HepG2 (cell line): Measurements from ENCODE around the gene MAP3K2. TPM values are rescaled to one million over a fixed set of nuclear protein-coding genes. Genes with fewer than 3 reads are reported as not detected.

Source experiments
- CCDC6 ChIP-seq: sonication (generic); formaldehyde crosslinking; IDR thresholded peaks from 2 replicates; pipeline ENCODE4 v1.8.1; 2022; ENCODE audit warnings: mild to moderate bottlenecking, missing genetic modification reagents, moderate library complexity
- CENPX ChIP-seq: sonication (generic); formaldehyde crosslinking; IDR thresholded peaks from 2 replicates; pipeline ENCODE4 v1.9.0; 2021; ENCODE audit warnings: mild to moderate bottlenecking, missing genetic modification reagents, moderate library complexity
- ELF3 ChIP-seq: IDR thresholded peaks from 2 replicates; pipeline ENCODE4 v1.6.1; 2016; ENCODE audit warnings: missing genetic modification reagents, missing compliant biosample characterization
- GATA4 ChIP-seq: sonication (generic); IDR thresholded peaks from 2 replicates; pipeline ENCODE4 v1.6.1; 2016; ENCODE audit warnings: antibody characterized with exemption, low read depth, borderline replicate concordance
- IRX3 ChIP-seq: sonication (generic); formaldehyde crosslinking; IDR thresholded peaks from 2 replicates; pipeline ENCODE4 v1.8.1; 2023; ENCODE audit warnings: mild to moderate bottlenecking, low read depth, missing genetic modification reagents, borderline replicate concordance
- JDP2 ChIP-seq: sonication (generic); formaldehyde crosslinking; IDR thresholded peaks from 2 replicates; pipeline ENCODE4 v1.8.1; 2022; ENCODE audit warnings: missing genetic modification reagents, borderline replicate concordance
- KDM2A ChIP-seq: sonication (generic); formaldehyde crosslinking; IDR thresholded peaks from 2 replicates; pipeline ENCODE4 v1.4.0; 2020; ENCODE audit warnings: low read depth, missing genetic modification reagents, borderline replicate concordance
- KDM5B ChIP-seq: sonication (generic); formaldehyde crosslinking; IDR thresholded peaks from 2 replicates; pipeline ENCODE4 v1.4.0; 2020; ENCODE audit warnings: missing genetic modification reagents, mild to moderate bottlenecking, borderline replicate concordance
- MYNN ChIP-seq: sonication (generic); formaldehyde crosslinking; IDR thresholded peaks from 2 replicates; pipeline ENCODE4 v1.4.0; 2020; ENCODE audit warnings: mild to moderate bottlenecking, low read depth, missing genetic modification reagents
- NFYC ChIP-seq: IDR thresholded peaks from 2 replicates; pipeline ENCODE4 v1.6.1; 2016; ENCODE audit warnings: missing genetic modification reagents, missing compliant biosample characterization
- PAX8 ChIP-seq: sonication (generic); formaldehyde crosslinking; IDR thresholded peaks from 2 replicates; pipeline ENCODE4 v1.8.0; 2022; ENCODE audit warnings: mild to moderate bottlenecking, missing genetic modification reagents, borderline replicate concordance
- RCOR2 ChIP-seq: IDR thresholded peaks from 2 replicates; pipeline ENCODE4 v1.6.1; 2016; ENCODE audit warnings: missing biosample characterization, missing genetic modification reagents
- SAP130 ChIP-seq: IDR thresholded peaks from 2 replicates; pipeline ENCODE4 v1.6.1; 2016; ENCODE audit warnings: low read depth
- TCF12 ChIP-seq, 2 experiments: fragments of 450-650 bp in 1 of 2; sonication (generic) in 1 of 2; formaldehyde crosslinking in 1 of 2; IDR thresholded peaks; 2 replicates each; pipeline versions ENCODE4 v1.6.1 to v1.8.0; 2017 to 2022; ENCODE audit warnings: antibody characterized with exemption in 1 of 2, mild to moderate bottlenecking in 1 of 2, missing genetic modification reagents in 1 of 2, moderate library complexity in 1 of 2
- TCF7 ChIP-seq: sonication (generic); IDR thresholded peaks from 2 replicates; pipeline ENCODE4 v1.6.1; 2016; ENCODE audit warnings: antibody characterized with exemption, low read depth
- TOPORS ChIP-seq: sonication (generic); formaldehyde crosslinking; IDR thresholded peaks from 2 replicates; pipeline ENCODE4 v1.8.0; 2023; ENCODE audit warnings: mild to moderate bottlenecking, missing genetic modification reagents
- ZBTB25 ChIP-seq: IDR thresholded peaks from 2 replicates; pipeline ENCODE4 v1.6.1; 2018; ENCODE audit warnings: missing genetic modification reagents
- ZBTB7A ChIP-seq: sonication (generic); formaldehyde crosslinking; IDR thresholded peaks from 2 replicates; pipeline ENCODE4 v1.8.0; 2022; ENCODE audit warnings: mild to moderate bottlenecking, missing genetic modification reagents
- ZMYM4 ChIP-seq: sonication (generic); formaldehyde crosslinking; IDR thresholded peaks from 2 replicates; pipeline ENCODE4 v1.8.1; 2023; ENCODE audit warnings: mild to moderate bottlenecking, missing genetic modification reagents
- ZNF124 ChIP-seq: sonication (generic); formaldehyde crosslinking; IDR thresholded peaks from 2 replicates; pipeline ENCODE4 v1.4.0; 2020; ENCODE audit warnings: missing genetic modification reagents
- ZNF281 ChIP-seq: sonication (generic); formaldehyde crosslinking; IDR thresholded peaks from 2 replicates; pipeline ENCODE4 v1.4.0; 2020; ENCODE audit warnings: missing genetic modification reagents, borderline replicate concordance
- ZNF605 ChIP-seq: sonication (generic); formaldehyde crosslinking; IDR thresholded peaks from 2 replicates; pipeline ENCODE4 v1.8.0; 2022; ENCODE audit warnings: mild to moderate bottlenecking, missing genetic modification reagents
- ZNF800 ChIP-seq: sonication (generic); formaldehyde crosslinking; IDR thresholded peaks from 2 replicates; pipeline ENCODE4 v1.4.0; 2020; ENCODE audit warnings: missing genetic modification reagents
- ZSCAN12 ChIP-seq: sonication (generic); formaldehyde crosslinking; IDR thresholded peaks from 2 replicates; pipeline ENCODE4 v1.9.0; 2021; ENCODE audit warnings: mild to moderate bottlenecking, missing genetic modification reagents
- polyA plus RNA-seq, 8 experiments: library from polyadenylated mRNA; depleted of rRNA in 3 of 8; stranded (reverse) in 7 of 8; unstranded in 1 of 8; fragments of >200 nt; fragmentation: Illumina TruSeq in 4 of 8; extraction: Trizol in 4 of 8; gene quantifications; 2 replicates each; pipeline versions ENCODE4 v1.2.1 to v1.2.3, GENCODE V29; 2011 to 2016; ENCODE audit warnings: low read depth in 4 of 8, missing spikeins in 1 of 8, mixed read lengths in 1 of 8; ENCODE audit not compliant: insufficient read depth in 1 of 8
- total RNA-seq, 5 experiments: library from RNA; depleted of rRNA; stranded (reverse); fragments of >200 nt; fragmentation: Illumina TruSeq; extraction: Trizol; gene quantifications; 2 replicates each; pipeline ENCODE4 v1.2.3, GENCODE V29; 2016; ENCODE audit warnings: low read depth in 1 of 5

MAP3K2 gene
- total and polyA plus RNA-seq, 2 of the 13 experiments (the other 11 are each of a cell fraction or from before 2014, with no cell fraction given) = 12.2 to 37.2 TPM

GRCh38 chr2:127418300-127419111, 30.7 kb upstream of the MAP3K2 start, which contains the start of gene PROC (continued):
- TF ChIP-seq ZMYM4 (CRISPR knock-in tag) = peak; percentile 93
- peak; percentile 37; the same call in 1 of the 2 replicates for TF ChIP-seq ZBTB25
- TF ChIP-seq JDP2 = no peak
- peak; percentile 43; the same call in 1 of the 2 replicates for TF ChIP-seq TOPORS
- TF ChIP-seq ZNF124 (CRISPR knock-in tag) = peak; percentile 89; the same call in 1 of the 2 replicates
- TF ChIP-seq ZNF800 (CRISPR knock-in tag) = 0 out of 2 replicates have a peak, but pooled peaks have one; percentile 14
- peak; percentile 91 for TF ChIP-seq KDM5B (CRISPR knock-in tag)
- no peak; the same call in 1 of the 2 replicates for TF ChIP-seq CCDC6 (CRISPR knock-in tag)
- TF ChIP-seq TCF7 = no peak
- TF ChIP-seq ZSCAN12 (CRISPR knock-in tag) = no peak
- 0 out of 2 replicates have a peak, but pooled peaks have one; percentile 34 for TF ChIP-seq ZNF281 (CRISPR knock-in tag)
- peak; percentile 81; the same call in 1 of the 2 replicates for TF ChIP-seq MYNN (CRISPR knock-in tag)
- TF ChIP-seq RCOR2 (CRISPR knock-in tag) = peak; percentile 25; the same call in 1 of the 2 replicates
- no peak for TF ChIP-seq GATA4
- TF ChIP-seq IRX3 = 0 out of 2 replicates have a peak, but pooled peaks have one; percentile 71
- peak; percentile 90 for TF ChIP-seq ZBTB7A (CRISPR knock-in tag)
- TF ChIP-seq KDM2A (CRISPR knock-in tag) = no peak; the same call in none of the 2 replicates
- no peak for TF ChIP-seq CENPX (CRISPR knock-in tag)
- no peak; the same call in none of the 2 replicates for TF ChIP-seq ELF3 (CRISPR knock-in tag)
- TF ChIP-seq NFYC (CRISPR knock-in tag) = peak; percentile 47
- TF ChIP-seq ZNF605 (CRISPR knock-in tag) = peak; percentile 89; the same call in 1 of the 2 replicates
- peak; percentile 85; the same call in 1 of the 2 replicates for TF ChIP-seq PAX8 (CRISPR knock-in tag)
- TF ChIP-seq SAP130 (CRISPR knock-in tag) = peak; percentile 75
- no peak for TF ChIP-seq TCF12 (IDR thresholded peaks at IDR 0.05)
- TF ChIP-seq TCF12 (CRISPR knock-in tag; IDR thresholded peaks at IDR 0.05) = peak; percentile 68; the same call in 1 of the 2 replicates
